HG02623 (cell line): Measurements from ENCODE around the gene TBC1D9B.

Experiments used
- ATAC-seq: cut with Tn5 transposase; IDR thresholded peaks from one replicate; pipeline ENCODE4 v1.9.1; 2021; ENCODE audit warnings: moderate library complexity; ENCODE audit not compliant: unreplicated experiment

The TBC1D9B gene

DNA sequence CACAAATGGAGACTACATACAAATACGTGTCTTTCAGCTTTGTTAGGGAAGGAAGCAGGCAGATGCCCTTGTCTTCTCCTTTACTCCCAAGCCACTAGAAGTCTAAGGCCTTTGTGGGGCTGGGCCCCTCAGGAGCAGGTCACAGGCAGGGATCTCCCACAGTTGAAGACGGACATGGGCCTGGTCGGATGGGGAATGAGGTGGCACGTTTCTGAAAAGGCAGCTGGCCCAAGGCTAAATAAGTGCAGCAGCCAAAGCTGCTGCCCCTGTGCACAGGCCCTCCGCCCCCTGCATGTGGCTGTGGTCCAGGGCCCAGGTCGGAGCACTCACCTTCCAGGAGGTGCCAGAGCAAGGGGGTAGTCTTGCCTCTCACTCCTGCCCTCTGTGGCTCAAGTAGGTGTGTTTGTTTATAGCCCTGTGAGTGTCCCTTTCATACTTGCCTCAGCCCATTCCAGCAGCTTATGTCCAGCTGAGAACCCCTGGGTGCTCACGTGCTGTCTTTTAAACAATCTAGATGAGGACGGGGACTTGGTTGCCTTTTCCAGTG lies 85.2 kb downstream of the TBC1D9B start:
- ATAC-seq: no peak

GRCh38 chr5:179822059-179822432 lies 85.7 kb downstream of the TBC1D9B start:
- ATAC-seq: no peak

DNA sequence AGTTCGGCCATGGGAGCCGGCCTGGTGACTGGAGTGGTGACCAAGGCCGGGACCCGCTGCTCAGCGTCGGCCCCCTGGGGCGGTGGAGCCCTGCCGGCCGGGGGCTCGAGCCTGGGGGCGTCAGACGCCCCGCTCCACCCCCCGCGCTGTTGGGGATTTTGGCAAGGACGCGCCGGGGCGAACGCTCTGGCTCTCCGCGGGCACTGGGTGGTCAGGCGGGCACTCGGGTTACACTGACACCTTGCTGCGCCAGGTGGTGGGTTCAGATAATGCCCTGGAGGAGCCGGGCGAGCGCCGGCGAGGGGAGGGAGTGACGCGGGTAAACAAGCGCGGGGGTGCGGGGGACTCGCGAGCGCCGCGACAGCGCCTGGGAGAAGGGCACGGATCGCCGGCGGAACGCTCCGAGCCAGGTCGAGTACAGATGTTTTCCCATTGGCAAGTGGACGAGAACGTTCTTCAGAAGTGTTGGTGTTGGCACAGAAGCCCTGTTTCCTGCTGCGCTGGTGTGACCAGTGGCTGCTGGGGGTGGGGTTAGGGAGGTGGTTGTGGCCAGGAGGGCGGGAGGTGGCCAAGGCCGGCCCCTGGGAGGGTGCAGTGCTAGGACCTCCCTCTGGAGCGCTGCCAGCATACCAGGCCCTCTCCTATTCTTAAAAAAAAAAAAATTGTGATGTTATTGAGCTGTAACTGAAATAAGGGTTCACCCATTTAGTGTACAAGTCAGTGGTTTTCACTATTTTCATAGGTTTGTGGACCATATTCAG lies 86.2 kb downstream of the TBC1D9B start:
- peak; percentile 44 for ATAC-seq

- peak; percentile 30 for ATAC-seq
Measured at GRCh38 chr5:179820483-179821297, 87.0 kb downstream of the TBC1D9B start, which contains the start of gene SQSTM1. TSS of gene SQSTM1 (plus strand) at chr5:179820905. CDS start at chr5:179820937, 32 bp downstream.

- ATAC-seq: no peak
Measured at GRCh38 chr5:179820127-179820482, 87.6 kb downstream of the TBC1D9B start.

DNA sequence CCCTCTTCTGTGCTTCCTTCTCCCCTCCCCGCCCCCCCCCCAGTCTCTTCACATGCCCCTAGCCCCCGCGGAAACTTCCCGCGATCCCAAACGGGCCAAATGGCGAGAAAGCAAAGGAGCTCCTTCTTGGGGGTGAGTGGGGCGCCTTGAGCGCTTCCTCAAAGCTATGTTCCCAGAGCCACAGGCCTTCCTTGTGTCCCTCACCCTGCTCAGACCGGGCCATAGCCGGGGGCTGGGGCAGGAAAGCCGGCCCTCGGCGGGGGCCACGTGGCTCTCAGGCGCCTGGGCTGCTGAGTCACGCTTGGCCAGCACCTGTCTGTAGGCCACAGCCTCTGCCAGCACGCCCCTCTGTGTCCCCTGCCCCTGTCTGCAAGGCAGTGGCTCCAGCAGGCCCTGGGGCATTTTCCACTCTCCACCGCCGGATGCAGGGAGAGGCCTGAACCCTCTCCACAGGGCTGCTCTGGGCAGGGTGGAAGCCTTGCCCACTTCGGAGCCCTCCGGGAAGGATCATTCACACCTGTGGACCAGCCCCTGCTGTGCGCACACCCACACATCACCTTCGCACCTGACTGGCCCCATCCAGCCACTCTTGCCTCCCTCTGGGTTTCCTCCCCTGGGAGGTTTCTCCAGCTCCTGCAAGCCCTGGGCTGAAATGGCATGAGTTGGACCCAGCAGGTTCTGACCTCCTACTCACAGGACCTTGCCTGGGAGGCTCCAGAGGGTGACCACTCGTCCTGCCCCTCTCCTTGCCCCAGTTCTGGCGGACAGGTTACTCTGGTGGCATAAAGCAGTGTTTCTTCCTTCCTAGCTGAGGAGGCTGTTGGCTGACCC lies 88.2 kb downstream of the TBC1D9B start:
- no peak for ATAC-seq

- ATAC-seq: peak; percentile 62
Measured at GRCh38 chr5:179818746-179819295, 88.9 kb downstream of the TBC1D9B start.

DNA sequence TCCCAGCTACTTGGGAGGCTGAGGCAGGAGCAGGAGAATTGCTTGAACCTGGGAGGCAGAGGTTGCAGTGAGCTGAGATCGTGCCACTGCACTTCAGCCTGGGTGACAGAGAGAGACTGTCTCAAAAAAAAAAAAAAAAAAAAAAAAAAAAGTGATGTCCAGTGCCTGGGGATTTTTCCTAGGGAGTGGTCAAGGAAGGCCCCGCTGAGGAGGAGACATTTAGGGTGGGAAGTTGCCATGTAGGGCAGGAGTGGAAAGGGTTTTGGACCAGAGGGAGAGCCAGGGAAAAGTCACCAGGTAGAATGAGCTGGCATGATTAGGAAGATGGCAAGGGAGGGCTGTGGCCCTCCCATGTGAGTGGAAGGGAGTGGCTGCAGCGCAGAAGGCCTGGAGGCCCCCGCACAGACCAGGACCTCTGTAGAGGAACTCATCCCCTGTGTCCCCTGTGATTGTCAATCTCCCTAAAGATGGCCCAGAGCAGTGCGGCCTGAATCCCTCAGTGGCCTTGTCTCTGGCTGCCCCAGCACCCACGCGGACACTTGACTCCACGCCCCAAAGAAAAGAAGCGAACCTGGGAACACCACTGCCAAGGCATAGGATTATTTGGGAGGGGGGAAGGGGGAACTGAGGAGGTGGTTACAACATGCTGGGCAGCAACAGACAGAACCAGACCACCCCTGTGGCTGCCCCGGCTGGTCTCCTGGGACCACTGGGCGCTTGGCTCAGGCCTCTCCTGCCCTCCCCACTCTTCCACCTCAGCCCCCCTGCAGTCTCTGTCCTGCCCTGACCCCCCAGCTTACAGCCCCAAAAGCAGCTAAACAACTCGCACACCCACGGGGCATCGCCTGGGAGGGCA lies 89.6 kb downstream of the TBC1D9B start:
- no peak for ATAC-seq

GRCh38 chr5:179817470-179817840 lies 90.2 kb downstream of the TBC1D9B start:
- ATAC-seq: no peak

GRCh38 chr5:179816796-179817469 lies 90.8 kb downstream of the TBC1D9B start:
- no peak for ATAC-seq

DNA sequence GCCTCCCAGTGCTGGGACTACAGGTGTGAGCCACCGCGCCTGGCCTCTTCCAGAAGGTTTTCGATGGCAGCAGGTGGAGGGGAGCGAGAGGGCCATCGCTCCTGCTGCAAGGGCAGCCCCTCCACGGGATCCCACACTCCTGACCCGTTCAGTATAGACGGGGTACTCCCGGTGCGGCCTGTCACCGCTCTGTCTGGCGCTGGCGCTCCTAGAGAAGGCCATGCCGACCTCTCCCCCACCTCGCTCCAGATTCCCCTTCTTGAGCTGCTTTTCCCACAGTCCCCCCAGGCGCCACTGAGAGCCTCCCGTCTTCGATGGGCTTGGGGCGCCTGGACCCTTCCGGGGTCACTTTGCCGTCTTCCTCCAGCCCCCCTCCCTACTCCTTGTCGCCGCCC lies 91.3 kb downstream of the TBC1D9B start:
- no peak for ATAC-seq

- ATAC-seq: no peak
Measured at GRCh38 chr5:179815491-179816249, 92.0 kb downstream of the TBC1D9B start.

DNA sequence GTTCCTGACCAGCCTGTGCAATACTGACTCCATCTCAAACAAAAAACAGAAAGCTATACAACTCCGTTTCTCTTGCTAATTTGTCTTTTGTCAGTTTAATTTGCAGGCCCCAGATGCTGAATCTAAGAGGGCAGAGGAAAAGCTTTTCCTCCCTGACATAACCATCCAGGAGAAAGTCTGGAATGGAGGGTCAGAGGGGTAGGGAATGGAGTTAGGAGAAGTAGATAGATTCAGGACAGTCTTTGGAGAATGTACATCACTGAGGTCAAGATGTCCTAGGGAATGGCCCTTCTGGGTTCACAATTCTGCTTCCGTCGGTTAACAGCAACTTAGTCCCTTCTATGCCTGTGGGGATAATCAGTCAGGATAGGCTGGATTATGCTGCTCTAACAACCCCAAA lies 93.6 kb downstream of the TBC1D9B start:
- no peak for ATAC-seq

DNA sequence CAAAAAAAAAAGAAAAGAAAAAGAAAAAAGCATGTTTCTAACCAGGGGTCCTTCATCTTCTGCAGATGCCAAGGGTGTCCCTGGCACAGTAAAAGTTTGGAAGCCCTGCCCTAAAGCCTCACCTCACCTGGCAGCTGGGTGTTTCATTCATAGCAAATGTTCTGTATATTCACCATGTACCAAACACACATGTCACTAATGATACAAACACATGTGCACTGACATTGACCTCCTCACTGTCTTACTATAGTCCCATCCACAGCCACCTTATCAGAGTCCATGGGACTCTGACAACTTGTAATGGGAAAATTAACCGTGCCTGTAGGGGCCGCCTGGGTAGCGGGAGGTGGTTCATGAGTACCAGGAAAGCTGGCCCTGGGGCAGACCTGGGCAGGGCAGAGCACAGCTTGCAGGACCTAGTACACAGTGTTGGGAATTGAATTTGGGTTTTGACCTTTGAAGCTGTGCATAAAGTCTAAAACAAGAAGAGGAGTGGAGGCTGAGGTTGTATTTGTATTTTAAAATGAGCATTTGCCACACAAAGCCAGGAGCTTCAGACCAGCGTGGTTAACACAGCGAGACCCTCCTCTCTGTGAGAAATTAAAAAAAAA lies 94.6 kb downstream of the TBC1D9B start:
- ATAC-seq: no peak

- ATAC-seq: no peak
Measured at GRCh38 chr5:179812135-179812825, 95.4 kb downstream of the TBC1D9B start.
